NB4 (cell line): ENCODE results near the gene DIAPH3.

Experiments
- DNase-seq: peaks from one replicate; pipeline ENCODE4 v3.0.0; 2010; ENCODE audit warnings: low read depth
- H3K4me3 ChIP-seq: one replicate; pipeline ENCODE4 v1.5.1; 2011; ENCODE audit warnings: mild to moderate bottlenecking, low read depth, low read length, moderate library complexity
- CTCF ChIP-seq: IDR thresholded peaks from one replicate; pipeline ENCODE4 v1.5.1; 2012; ENCODE audit warnings: low read depth, low read length
- MAX ChIP-seq: IDR thresholded peaks from 2 replicates; pipeline ENCODE4 v1.6.1; 2011; ENCODE audit warnings: low read depth, low read length
- MYC ChIP-seq: IDR thresholded peaks from 2 replicates; pipeline ENCODE4 v1.6.1; 2011; ENCODE audit warnings: low read depth, low read length
- POLR2A ChIP-seq: IDR thresholded peaks from 2 replicates; pipeline ENCODE4 v1.6.1; 2011; ENCODE audit warnings: mild to moderate bottlenecking; ENCODE audit not compliant: insufficient read length; ENCODE audit errors: extremely low read depth

DIAPH3 gene

GRCh38 chr13:59674616-59675015 is 489.1 kb downstream of the DIAPH3 start:
- TF ChIP-seq CTCF (no peak), POLR2A (no peak), MAX (no peak), MYC (no peak)
- no peak for DNase-seq

GRCh38 chr13:59673286-59673685 is 490.4 kb downstream of the DIAPH3 start:
- DNase-seq = no peak
- TF ChIP-seq MYC (no peak), POLR2A (no peak), MAX (no peak), CTCF (no peak)
- no peak overlapping the region for H3K4me3 ChIP-seq

More at GRCh38 chr13:59674616-59675015, 489.1 kb downstream of the DIAPH3 start:
- no peak overlapping the region for H3K4me3 ChIP-seq

- TF ChIP-seq CTCF (no peak), MAX (no peak)
- no peak overlapping the region for H3K4me3 ChIP-seq
- no peak for DNase-seq
Observed at GRCh38 chr13:59672445-59672844, 491.3 kb downstream of the DIAPH3 start.

- DNase-seq = no peak
- H3K4me3 ChIP-seq = no peak overlapping the region
- no peak for TF ChIP-seq CTCF
- TF ChIP-seq MAX = no peak
- TF ChIP-seq POLR2A = no peak
- no peak for TF ChIP-seq MYC
Observed at GRCh38 chr13:59671881-59672280, 491.8 kb downstream of the DIAPH3 start.

- H3K4me3 ChIP-seq = no peak overlapping the region
- no peak for TF ChIP-seq MYC
- no peak for TF ChIP-seq CTCF
- no peak for TF ChIP-seq POLR2A
- no peak for TF ChIP-seq MAX
- no peak for DNase-seq
Observed at GRCh38 chr13:59666504-59666903, 497.2 kb downstream of the DIAPH3 start.

- no peak for TF ChIP-seq POLR2A
- TF ChIP-seq CTCF = no peak
- no peak for TF ChIP-seq MAX
- TF ChIP-seq MYC = no peak
- H3K4me3 ChIP-seq = no peak overlapping the region
- DNase-seq = no peak
Observed at GRCh38 chr13:59665732-59666131, 498.0 kb downstream of the DIAPH3 start.
